Stimulated activated CD8-positive, alpha-beta memory T cell treated with anti-CD3 and anti-CD28 coated beads, Interleukin-4, amount 100 ng/mL, for 1 hour (primary cell): ENCODE data around the gene CPA5.

Experiments
- DNase-seq, 2 donors: peaks; one replicate each; pipeline ENCODE4 v3.0.0-alpha.2; 2020; ENCODE audit warnings: low read depth in 2 of 2, low spot score in 1 of 2

Gene CPA5

GRCh38 chr7:130356876-130357611 lies 12.4 kb downstream of the CPA5 start:
- DNase-seq = no peak

- DNase-seq = no peak
These were observed 13.9 kb downstream of the CPA5 start for GRCh38 chr7:130358471-130358870.

- DNase-seq = no peak
These were observed 14.8 kb downstream of the CPA5 start for GRCh38 chr7:130359276-130359857.

GRCh38 chr7:130360518-130360917 lies 15.9 kb downstream of the CPA5 start:
- DNase-seq = no peak

GRCh38 chr7:130361681-130362080 lies 17.1 kb downstream of the CPA5 start:
- DNase-seq = no peak

- DNase-seq = no peak
These were observed 17.7 kb downstream of the CPA5 start for GRCh38 chr7:130362251-130362816.

- DNase-seq = no peak
These were observed 18.6 kb downstream of the CPA5 start for GRCh38 chr7:130363026-130363847.

- no peak for DNase-seq
These were observed 19.8 kb downstream of the CPA5 start for GRCh38 chr7:130364451-130364850.

GRCh38 chr7:130365088-130365487 lies 20.5 kb downstream of the CPA5 start:
- DNase-seq = no peak

- no peak for DNase-seq
These were observed 21.2 kb downstream of the CPA5 start for GRCh38 chr7:130365511-130366441.

- no peak for DNase-seq
These were observed 21.9 kb downstream of the CPA5 start for GRCh38 chr7:130366564-130366963.

GRCh38 chr7:130367088-130367755 lies 22.6 kb downstream of the CPA5 start:
- DNase-seq = no peak

GRCh38 chr7:130367836-130368746 lies 23.5 kb downstream of the CPA5 start:
- DNase-seq = no peak

- no peak for DNase-seq
These were observed 24.6 kb downstream of the CPA5 start for GRCh38 chr7:130369110-130369711.

- DNase-seq = no peak
These were observed 25.4 kb downstream of the CPA5 start for GRCh38 chr7:130369831-130370550.

GRCh38 chr7:130371046-130371445 lies 26.4 kb downstream of the CPA5 start:
- DNase-seq = no peak

GRCh38 chr7:130372402-130373165 lies 28.0 kb downstream of the CPA5 start:
- DNase-seq = no peak
